ENCODE results near the gene EPB42.

GRCh38 chr15:43268111-43269105 is 47.6 kb upstream of the EPB42 start:
- TF ChIP-seq EZH2 (IDR thresholded peaks at IDR 0.05): no peak
- TF ChIP-seq FOXP2 (optimal IDR thresholded peaks at IDR 0.05; ENCODE audit: control extremely low read depth, extremely low read length, insufficient read depth): no peak

All from SK-N-MC (cell line).